Measurements from ENCODE around the gene BCL11A.
"Not testable (repeated sequence)": the region's sequence is repeated elsewhere in the genome, so short reads cannot be mapped to it uniquely, and the experiment has no call there.

The BCL11A gene

DNA sequence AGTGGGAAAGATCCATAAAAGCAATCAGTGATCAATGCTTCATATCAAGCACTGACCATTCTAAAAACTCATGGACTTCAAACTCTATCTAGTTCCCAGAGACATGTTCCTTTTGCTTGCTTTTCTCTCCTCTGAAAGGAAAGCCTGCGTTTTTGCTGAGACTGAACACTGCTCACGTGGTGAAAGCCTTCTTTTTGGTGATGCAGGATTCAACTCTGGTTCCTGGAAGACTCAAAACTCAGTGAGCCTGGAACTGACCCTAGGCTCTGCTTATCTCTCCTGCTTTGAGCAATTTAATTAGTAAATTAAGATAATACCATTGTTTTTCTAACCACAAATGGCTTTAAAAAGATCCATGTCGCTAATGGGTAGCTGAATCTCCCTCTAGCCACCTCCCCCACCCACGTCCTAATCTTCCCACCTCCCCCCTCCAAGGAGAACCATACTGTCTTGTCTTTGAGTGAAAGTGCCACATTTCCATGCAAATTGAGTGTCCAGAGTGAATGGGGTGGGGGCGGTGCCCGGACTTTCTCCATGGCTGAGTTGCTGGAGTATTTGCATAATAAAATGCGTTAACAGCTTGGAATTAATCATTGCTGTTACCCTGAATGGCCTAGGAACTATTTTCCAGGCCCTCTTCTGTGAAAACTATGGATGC is 130.5 kb downstream of the BCL11A start:
- no peak for DNase-seq

DNA sequence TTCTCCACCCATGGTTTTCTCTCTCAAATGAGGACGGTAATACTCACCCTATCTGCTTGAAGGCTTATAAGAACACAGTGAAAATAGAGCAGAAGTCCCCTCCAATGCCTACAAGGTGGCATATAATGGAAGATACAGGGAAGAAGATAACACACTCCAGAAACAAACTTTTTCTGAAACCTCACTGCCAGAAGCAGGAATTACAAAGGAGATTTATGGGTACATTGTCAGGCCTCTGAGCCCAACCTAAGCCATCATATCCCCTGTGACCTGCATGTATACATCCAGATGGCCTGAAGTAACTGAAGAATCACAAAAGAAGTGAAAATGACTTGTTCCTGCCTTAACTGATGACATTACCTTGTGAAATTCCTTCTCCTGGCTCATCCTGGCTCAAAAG is 136.2 kb downstream of the BCL11A start:
- not testable (repeated sequence) for DNase-seq

DNA sequence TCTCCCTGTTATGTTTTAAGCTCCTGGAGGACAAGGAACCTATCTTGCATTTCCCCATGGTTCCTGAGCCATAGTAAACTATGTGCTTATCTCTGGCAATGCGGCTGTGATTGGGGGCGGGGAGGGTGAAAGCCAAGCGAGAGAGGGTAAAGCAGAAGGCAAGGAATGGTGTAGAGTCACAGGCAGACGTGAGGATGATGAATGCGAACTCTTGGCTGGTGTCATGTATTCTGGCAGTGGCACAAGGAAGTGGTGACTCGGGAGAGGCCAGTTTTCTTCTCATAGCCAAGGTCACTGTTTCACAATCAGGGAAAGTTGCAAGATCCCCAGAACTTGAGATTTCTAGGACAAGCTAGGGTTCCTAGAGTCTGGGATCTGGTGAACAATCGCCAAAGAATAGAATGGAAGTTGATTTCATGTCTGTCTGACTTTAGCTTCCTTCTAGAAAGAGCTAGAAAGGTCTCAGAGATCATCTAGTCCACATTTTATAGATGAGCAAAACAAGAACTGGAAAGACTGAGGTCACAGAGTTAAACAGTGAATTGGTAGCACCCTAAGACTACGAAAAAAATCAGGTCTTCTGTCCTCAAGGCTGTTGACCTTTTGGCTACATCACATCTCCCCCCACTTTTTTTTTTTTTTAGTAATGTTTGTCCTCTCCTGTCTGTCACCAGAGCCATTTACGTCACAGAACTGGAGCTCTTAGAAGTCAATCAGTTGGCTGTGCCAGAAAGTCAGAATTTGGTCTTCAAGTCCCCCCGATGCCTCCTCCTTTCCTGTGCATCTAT is 137.0 kb downstream of the BCL11A start:
- DNase-seq, result peak; percentile 8

DNA sequence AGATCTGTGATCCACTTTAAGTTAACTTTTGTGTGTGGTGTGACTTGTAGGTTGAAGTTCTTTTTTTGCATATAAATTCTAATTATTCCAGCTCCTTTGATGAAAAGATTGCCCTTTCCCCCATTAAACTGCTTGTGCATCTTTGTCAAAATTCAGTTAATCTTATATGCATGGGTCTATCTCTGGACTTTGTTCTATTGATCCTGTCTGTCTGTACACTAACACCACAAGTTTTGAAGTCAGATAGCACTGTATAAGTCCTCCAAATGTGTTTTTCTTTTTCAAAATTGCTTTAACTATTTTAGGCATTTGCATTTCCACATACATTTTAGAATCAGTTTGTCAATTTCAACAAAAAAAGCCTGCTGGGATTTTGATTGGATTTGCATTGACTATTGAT is 137.6 kb downstream of the BCL11A start:
- no peak for DNase-seq

DNA sequence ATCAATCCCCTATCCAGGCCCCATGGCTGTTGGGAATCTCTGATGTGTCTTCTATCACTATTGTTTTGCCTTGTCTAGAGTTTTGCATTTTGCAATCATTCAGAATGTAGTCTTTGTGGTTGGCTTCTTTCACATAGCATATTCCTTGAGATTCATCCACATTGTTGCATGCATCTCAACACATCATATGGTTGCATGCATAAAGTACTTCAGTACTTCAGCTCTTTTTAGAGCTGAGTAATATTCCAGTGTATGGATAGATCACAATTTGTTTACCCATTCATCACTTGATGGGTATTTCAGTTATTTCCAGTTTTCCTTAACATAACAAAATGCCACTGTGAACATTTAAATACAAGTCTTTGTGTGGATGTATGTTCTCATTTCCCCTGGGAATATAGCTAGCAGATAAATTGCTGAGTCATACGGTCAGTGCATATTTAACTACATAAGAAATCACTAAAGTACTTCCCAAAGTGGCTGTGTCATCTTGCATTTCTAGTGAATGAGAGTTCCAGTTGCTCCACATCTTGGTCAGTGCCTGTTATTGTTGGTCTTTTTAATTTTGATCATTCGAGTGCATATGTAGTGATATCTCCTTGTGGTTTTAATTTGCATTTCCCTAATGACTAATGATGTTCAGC is 138.8 kb downstream of the BCL11A start:
- no peak for DNase-seq

DNA sequence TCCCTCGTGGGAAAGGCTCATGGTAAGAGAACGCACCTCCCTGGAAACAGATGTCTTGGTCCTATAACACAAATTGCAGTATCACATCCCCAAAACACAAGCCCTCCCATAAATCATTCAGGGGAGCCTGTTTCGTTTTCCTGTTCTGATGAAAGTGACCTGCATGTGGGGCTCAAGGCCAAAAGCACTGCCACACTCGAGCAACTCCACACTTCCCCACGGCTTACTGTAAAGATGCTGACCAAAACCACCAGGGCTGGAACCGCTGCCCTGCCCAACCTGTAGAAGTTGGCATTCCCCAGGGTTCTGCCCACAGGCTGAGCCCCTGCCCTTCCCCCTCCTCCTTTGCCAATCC is 139.7 kb downstream of the BCL11A start:
- DNase-seq, result peak; percentile 25

DNA sequence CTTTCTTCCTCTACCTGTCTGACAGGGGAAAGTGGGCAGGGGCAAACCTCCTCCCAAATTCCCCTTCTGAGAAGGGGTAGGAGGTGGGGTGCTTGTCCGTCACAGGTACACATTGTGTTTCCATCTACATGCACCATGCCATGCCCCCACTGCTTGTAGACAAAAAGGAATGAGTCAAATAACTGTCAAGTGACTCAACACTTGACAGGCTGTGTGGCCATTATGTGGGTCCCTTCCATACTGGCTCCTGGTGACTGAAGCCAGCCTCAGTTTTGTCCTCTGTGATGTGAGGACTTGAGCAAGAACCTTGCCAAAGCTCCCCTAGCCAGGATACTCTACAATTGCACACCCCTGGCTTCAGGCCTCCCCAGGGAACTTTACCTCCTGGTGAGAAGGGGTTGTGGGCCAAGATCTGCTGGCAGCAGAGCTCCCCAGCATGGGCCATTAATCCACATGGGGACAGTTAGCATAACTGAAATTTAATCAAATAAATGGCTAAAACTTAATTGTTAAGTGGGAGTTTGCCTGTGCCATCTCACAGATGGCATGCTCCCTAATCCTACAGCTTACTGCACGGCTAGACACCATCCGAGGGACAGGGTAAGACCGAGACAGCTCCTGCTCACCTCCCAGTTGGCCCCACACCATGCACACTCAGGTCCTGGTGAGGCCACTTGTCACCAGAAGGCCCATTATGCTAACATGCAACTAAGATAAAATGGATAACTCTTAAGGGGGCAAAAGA is 140.2 kb downstream of the BCL11A start:
- no peak for DNase-seq

DNA sequence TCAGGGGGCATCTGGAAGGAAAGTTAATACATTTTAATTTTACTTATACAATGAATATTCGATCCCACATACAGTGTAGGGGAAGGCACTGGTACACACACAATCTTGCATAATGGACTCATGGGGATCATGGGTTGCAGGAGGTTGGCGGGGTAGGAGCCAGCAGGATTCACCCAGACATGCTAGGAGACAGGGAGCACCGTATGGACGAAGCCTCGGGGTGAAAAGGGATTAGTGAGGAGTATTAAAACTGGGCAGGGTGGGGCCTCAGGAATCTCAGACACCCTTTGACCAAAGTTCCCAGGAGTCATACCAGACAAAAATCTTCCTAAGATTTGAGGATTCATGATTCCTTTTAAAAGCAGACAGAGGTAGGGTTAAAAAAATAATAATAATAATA is 140.8 kb downstream of the BCL11A start:
- DNase-seq, result no peak

DNA sequence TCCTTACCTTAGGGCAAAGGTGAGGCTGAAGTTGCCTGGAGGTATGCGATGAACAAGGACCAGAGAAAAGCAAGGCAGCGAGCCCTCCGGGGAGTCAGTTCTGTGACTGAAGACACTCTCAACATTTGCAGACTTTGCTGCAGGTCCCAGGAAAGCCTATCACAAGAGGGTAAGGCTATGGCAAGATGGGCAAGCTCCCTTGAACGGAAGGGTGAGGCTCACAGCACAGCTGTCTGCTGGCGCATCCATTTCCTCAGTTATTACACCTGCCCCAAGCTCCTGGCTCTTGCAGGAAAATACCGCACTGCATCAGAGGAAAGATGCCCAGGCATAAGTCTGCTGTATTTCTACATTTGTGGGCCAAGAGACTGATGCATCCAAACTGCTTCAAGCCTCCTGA is 141.4 kb downstream of the BCL11A start:
- no peak for DNase-seq

DNA sequence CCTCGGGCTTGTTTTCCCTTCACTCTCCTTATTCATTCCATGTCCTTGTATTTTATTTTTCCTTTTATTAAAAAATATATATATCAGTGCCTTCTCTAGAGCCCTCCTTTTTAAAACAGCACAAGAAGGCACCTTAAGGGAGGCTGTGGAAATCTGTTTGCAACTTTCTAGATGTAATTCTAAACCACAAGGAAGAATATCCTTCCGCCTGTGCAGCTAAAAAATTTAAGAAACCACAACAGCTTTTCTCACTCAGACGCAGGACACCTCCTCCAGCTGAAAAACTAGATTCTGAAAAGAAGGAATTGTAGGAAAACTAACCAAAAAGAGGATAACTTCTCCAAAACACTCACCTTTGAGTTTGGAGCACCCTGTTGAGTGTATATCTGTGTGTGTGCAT is 142.2 kb downstream of the BCL11A start:
- DNase-seq, result no peak

DNA sequence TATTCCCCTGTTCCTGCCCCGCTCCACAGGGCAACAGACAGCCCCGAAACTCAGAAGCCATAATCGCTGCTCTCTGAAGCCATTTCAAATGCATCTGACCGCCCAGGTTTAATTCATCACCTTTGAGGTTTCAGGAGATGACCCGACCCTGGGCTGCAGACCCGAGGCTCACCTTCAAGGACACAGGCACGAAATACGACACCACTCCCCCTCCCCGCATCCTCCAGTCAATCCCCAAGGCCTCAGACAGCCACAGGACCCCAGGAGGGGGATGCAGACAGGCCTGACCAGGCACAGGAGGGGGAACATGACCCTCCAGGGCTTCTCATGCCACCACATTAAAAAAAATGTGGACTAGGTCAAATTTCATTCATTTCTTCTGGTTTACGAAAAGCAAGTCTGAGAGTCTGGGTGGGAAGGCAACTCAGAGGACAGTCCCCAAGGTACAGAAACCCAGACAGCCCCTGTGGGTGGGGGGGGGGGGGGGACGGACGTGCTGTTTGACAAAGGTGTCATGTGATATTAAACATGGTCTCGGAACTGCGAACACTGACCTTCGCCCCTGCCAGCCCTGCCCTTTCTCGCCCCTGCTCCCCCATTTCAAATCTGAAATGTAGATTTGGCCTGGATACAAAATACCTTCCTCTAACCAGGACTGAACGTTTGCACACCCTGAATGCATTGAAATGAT is 142.9 kb downstream of the BCL11A start:
- DNase-seq, result no peak

DNA sequence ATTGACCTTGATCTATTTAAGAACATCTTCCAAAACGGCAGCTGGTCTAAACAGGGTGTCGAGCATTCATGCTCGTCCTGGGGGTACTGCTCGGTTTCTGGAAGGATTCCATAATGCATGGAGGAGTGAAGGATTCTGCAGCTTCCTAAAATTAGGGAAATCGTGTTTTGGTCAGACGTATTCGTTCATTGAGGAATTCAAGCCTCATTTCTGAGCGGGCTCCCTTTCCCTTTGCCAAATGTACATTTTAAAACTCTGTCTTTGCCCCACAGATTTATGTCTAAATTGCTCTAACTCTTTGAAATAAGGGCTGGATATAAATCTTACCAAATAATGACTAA is 144.0 kb downstream of the BCL11A start:
- no peak for DNase-seq

DNA sequence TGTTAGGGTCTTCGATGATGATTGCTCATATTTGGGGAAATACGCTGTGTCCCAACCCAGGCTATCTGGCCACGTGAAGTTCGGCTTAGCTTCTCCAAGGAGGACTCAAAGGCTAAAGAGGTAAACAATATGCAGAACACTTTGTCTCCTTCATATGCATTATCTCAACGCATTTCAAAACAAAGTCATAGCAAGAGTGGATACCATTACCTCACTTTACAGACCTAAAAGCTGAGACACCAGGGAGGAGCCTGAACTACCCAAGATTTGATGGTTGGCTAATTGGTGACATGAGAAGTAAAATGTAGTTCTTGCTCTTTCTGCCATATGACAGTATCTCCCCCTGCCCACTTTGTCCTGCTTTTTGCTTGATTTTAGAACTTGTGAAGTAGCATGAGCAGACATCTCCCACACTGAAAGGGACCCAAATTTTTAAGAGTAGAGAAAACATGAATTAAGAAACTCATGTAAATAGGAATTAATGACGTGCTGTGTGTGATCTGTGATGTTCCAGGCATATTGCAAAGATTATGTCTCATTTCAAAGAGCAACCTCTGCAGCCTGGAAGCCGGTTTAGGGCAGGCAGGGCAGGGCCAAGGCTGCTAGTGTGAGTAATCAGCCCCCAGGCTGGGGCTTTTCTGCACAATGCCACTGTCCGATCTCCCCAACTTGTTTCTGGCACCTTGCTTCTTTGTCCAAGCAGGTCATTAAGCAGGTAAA is 144.5 kb downstream of the BCL11A start:
- no peak for DNase-seq

DNA sequence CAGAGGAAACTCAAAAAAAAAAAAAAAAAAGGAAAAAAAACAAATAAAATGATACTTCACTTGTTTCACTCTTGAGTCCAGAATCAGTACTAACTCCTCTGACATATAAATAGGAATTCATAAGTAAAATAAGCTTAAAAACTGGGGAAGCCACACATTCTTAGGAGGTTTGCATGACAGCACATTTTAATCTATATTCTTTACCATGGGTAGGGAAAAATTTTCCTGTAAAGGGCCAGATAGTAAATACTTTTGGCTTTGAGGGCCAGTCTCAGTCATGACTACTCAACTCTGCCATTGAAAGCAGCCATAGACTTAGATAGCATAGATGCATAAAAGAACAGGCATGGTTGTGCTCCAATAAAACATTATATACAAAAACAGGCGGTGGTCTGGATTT is 145.2 kb downstream of the BCL11A start:
- no peak for DNase-seq

DNA sequence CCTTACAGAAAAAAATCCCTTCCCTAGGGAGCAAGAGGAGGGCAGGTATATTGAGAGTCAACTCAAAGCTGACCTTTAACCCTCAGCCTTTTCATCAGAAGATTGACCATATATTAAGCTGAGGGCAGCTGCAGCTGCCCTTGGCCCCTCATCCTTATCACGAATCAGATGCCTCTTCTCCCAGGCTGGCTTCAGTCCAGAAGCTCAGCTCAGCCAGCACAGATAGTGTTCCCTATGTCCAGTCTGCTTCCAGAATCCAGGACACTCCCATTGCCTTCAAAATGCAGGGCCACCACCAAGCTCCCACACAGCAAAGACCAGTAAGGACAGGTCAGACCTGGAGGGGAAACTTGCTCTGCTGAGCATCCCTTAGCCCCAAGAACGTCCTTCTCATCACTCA is 146.1 kb downstream of the BCL11A start:
- DNase-seq, result no peak

DNA sequence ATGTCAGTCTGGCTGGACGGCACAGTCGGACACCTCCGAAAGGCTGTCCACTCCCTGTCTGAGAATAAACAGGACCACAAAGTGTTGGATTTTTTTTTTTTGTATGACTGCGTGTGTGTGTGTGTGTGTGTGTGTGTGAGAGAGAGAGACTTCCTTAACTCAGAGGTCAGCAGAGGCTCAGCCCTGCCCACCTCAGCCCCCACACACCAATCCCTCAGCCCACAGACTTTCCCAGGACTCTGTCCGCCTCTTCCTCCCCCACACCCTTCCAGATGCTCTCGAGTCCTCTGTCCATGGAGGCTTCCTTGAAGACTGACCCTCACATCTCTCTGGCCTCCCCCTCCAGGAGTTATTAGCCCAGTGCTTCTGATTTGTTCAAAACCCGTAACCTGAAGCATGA is 147.3 kb downstream of the BCL11A start:
- DNase-seq, result no peak

DNA sequence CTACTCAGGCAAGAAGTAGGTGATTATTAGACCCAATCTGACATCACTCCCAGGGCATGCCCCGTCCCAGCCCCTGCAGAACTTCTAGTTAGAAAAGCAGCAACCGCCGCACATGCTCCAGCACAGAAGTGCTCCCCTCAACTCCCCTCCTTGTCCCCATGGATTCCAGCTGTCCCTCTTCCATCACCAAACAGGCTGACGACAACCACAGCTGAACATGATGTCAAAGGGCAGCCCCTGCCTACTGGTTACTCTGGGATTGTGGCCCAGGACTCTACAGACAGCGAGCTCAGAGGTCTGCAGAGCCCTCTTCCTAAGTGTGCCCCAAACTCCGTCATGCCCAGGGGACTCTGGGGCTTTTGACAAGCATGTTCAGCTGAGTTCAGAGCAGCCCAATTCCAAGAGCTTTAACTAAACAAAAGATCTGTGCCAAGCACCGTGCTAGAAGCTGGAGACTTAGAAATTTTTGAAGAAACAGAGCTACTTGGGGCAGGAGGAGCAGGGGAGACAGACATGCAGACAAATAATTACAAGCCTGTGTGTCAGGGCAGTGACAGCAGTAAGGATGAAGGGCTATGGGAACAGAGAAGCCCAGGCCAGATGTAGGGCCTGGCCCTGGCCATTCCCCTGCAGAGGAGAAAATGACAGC is 148.1 kb downstream of the BCL11A start:
- DNase-seq, result no peak
